T-helper 22 cell (primary cell): ENCODE data around the gene B3GLCT.
"Not testable (repeated sequence)": the region's sequence is repeated elsewhere in the genome, so short reads cannot be mapped to it uniquely, and the experiment has no call there.

Experiments
- DNase-seq: peaks from one replicate; pipeline ENCODE4 v3.0.0-alpha.2; 2020; ENCODE audit warnings: low read depth

Gene B3GLCT

DNA sequence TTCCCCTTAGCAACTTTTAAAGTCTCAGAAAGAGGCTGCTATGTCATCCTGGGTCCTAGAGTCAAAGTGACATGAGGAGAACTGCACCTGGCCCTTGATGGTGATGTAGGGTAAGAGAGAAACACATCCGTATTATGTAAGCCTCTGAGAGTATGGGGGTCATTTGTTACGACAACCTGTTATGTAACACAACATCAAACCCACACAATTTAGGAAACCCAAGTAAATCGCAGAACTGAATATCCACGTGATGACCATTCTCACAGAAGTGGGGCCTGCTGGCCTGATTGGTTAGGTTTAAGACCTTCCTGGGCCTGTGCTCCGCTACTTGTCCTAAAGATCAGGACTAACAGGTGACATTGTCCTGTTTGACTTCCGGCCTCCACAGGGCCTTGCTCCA is 15.3 kb upstream of the B3GLCT start:
- no peak for DNase-seq

DNA sequence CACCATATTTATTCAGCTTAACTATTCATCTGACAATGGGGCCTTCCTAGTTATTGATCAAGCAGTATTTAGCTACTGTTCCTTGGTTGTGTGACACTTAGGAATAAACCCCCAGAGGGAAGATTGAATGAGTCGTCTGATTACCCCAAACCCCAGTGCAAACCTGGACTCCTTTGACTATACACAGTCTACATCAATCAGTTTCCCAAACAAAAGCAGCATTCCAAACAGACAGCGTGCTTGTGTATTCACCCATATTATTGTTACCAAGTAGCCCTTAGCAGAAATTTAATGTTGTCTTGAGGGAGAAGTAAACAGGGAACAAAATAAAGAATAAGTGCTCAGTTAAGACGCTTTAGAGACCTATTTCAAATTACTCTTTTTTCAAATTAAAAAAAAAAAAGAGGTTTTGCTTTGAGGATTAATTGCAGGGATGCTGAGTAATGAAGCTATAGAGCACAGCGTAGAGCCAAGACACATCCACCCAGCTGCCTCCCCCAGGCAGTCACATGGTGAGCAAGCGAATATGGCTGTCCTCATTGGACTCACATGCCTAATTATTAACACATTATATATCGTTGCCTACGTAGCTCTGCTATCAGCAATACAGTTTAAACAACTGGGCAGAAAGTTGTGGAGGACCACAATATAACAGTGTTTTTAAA is 14.7 kb upstream of the B3GLCT start:
- DNase-seq, result no peak

DNA sequence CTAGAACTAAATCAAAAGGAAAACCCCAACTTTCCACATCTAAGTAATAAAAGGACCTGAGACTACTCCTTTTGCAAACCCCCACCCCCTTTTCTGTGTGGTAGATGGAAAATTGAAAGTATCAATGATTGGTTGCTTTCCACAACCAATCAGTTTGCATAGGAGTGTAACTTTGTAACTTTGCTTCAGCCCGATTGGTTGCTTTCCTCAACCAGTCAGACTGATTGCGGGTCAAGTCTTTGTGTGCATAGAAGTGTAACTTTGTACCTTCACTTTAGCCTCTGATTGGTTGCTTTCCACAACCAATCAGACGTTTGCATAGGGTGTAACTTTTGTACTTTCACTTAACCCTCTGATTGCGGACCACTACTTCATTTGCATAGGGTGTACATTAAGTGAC is 8.0 kb upstream of the B3GLCT start:
- DNase-seq, result no peak

DNA sequence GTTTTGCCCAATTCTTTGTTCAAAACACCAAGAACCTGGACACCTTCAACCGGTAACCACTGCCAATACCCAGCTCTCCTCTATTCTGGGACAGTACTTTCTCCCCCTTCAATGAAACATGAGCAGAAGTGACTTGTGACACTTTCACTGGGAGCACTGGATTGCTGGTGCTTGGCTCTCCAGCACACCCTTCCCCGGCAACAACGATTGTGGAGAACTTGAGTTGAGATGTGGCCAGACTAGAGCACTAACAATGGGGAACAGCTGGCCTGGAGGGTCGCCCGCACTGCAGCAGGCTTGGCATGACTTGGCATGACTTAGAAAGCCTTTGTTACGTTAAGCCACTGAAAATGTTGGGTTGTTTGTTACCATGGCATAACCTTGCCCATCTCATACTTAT is 7.5 kb upstream of the B3GLCT start:
- no peak for DNase-seq

DNA sequence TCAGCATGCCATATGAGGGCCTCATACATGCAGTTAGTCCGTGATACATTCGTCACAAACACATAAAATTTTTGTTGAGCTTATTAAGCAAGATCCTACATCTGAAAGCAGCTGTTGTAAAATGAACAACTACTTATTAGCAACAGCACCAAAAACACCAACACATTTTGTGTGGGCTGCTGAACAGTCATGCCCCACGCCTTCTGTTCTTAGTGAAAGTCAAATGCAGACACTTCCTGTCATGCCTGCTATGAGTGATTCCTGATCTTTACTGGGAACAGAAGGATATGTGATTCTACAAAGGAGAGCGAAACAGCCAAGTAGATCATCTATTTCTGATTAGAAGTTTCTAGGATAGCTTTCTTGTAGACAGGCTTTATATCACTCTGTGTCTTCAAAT is 4.2 kb upstream of the B3GLCT start:
- no peak for DNase-seq

DNA sequence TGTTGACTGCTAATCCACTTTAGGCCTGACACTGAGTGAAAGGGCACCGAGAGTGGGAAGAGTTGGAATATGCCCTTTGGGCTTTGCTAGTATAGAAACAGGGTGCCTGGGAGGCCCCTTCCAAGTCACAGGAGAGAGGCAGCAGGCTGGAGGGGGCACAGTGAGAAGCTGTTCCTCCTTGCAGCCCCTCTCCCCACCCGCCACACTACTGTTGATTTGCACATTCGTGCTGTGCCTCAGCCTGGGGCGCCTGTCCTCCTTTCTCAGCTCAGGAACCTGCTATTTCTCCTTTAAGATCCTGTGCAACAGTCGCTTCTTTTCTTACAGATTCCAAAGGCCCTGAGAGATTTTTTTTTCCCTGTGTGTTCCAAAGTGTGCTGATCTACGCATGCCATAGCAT is 2.8 kb upstream of the B3GLCT start:
- no peak for DNase-seq

DNA sequence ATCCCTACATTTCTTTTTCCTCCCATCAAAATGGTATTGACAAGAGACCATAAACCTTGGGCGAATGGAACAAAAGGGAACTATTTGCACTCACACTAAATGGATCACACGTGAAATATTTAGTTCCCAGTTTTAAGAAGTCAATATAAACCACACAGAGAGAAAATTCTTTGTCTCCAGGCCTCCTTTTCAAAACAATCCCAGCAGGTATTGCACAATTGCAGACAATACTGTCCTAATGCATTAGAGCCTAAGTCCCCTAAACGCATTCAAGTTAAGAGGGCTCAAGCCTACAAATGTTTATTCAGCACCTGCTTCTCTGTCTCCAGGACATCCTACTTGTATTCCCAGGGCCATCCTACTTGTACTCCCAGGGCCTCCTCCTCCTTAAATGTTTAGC is 1.3 kb upstream of the B3GLCT start:
- no peak for DNase-seq

DNA sequence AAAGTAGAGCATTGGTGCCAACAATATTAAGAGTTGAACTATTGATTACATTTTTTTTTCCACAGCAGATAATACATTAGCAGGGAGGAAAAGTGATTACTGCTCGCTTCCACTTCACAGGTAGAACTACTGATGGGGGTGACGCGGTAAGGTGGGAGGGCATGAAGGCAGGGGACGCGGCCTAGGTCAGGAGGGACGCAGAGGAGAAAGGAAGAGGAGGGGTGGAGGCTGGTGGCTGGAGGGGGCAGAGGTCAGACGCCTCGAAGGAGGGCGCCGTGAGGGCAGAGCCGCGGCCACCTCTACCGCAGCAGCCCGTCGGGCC is 287 bp upstream of the B3GLCT start:
- DNase-seq, result no peak

DNA sequence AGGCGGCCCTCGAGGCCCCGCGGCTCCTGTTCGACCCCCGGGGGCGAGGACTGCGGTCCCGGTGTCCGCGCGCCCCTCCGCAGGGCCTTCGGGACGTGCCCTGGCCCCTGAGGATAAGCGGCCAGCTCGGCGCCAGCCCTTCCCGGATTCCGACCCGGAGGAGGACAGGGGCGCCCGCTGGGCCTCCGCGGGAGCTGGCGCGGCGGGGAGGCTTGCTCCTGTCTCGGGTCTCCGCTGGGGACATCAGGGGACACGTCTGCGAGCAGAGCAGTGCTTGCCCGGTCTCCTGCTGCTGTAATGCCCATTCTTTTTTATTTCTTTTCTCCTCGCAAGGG is 829 bp downstream of the B3GLCT start:
- peak; percentile 15 for DNase-seq

DNA sequence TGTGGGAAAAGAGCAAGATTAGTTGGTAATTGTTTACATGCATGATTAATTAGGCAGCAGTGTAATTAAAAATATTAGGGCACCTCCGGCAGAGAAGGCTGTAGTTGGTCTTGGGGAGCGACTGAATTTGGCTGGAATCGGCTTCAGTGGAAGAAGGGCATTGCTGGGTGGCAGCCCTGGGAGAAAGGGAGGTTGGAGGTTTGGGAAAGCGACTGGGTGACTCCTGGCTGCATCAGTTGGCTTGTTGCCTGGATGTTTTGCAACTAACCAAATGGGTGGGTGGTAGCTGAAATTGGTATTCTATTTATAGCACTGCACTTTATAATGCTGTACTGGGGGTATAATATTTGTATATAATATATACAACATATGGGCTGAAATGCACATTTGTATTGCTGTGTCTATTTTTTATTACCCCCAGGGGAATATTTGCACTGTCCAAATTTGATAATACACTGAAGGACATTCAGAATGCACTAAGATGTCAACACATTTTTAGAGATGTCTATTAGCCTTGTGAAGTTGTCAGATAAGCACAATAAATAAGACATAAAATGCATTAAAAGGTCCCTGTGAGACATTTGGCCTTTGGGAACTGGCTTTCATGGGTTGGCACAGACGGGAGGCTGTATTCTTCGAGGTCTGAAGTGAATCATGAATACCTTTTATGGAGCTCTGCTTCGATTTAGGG is 1.7 kb downstream of the B3GLCT start:
- no peak for DNase-seq

DNA sequence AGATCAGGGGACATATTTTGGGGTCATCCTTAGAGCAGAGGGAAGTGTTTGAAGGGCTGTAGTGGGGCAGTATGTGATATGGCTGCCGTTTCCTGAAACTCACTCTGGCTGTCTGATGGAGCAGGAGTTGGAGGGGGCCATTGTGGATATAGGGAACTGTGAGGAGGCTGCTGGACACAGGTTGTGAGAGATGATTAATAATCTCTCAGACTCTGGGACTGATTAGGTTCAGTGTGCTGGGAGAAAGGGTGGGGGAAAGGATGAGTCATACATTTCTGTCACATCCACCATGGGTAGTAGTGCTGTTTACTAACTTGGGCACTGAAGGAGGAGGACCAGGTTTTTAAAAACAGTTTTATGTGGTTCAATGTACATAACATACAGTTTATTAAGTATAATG is 4.8 kb downstream of the B3GLCT start:
- DNase-seq, result no peak

DNA sequence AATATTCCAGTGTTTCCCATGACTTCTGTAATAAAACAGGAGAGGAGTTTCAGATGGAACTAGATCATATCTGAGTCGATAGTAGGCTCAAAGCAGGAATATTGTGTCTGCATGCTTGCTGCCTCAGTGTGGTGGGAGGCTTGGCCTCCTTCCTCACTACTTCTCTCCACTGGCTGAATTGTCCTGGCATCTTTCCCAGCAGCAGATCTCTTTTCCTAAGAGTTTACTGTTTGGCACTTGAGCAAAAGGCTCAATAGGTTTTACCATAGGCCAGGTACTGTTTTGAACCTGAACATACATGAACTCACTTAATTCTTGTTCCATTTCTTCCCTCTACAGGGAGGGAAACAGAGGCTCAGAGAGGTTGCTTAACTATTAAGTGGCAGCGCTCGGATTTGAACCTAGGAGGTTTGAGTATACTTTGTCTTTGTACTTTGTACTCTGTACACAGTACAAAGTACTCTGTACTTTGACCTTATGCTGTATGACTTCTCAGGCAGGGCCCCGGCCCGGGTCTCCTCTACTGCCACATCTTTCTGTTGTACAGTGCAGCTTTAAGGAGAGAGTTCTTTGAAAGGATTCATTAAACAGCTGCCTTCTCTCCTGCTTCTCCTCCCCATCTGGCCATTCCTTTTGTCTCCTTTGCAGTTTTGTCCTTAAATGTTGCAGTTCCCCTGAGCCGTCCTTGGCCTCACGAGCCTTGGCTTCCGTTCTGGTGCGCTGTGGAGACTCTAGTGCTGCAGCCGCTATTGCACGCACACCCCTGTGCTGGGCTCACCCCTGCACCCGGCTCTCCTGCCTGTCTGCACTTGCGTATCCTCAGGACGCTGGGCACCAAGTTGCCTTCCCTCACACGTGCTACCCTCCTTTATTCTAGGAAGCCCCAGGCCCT is 8.1 kb downstream of the B3GLCT start:
- no peak for DNase-seq

DNA sequence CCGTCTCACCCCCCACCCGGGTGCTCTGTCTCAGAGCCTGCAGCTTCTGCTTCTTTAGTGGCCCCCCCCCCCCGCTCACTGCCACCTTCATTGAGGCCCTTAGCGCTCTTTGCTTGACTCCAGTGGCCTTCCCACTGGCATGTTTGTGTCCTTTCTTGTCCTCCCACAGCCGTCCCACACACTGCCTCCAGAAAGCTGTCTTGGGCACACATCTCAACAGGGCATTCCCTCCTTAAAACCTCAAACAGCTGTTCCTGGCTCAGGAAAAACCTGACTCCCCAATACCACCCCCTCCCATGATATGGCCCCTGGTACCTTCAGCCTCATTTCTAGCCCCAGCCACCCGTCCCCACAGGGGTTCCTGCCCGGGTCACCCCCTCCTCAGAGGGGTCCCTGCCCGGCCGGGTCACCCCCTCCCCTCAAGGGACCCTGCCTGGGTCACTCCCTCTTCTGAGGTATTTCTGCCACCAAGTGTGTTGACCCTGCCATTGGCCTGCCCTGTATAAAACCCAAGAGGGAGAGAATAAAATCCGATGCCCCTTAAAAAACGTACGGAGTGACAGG is 8.9 kb downstream of the B3GLCT start:
- DNase-seq, result no peak

DNA sequence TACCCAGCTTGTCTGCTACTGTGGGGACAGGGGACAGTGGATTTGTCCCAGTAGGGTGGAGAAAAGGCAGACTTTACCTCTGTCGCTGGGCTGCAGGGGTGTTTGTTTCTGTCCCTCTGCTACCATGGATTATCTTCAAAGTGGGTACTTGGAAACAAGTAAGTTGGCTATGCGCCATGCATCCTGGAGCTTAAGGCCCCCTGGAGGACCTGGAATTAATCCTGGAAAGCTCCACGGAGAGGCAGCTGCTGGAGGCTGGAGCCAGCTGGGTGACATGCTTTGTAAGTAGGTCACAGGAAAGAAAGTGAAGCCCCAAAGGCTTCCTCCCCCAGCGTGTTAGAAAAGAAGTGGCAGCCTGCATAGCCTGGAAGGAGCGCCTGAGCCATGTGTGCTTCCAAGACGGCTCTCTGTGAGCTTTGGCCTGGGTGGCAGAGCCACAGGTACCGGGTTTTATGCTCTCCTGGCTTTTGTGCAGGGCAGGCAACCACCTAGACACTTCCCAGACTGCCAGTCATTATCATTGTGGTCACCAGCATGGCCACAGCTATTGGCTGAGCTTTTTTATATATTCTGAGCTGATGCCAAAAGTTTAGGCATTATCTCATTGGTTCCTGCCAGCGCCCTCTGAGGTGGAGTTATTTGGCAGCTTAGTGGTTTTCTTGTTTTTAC is 9.5 kb downstream of the B3GLCT start:
- DNase-seq, result no peak

DNA sequence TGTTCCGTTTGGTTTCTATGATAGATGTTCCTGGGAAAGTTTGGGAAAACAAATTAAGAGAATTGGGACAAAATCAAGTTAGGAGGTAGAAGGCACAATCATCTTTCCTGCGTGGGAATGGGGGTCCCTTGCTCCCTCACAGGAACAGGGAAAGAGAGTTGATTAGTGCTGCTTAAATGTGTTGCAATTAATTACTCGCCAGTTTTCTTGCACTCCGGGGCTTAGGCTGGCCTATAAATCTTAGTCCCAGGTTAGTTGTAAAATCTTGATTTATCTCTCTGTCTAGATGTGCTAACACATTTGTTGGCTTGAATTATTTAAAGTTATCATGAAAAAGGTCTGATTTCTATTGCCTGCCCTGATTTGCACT is 10.1 kb downstream of the B3GLCT start:
- DNase-seq, result no peak

DNA sequence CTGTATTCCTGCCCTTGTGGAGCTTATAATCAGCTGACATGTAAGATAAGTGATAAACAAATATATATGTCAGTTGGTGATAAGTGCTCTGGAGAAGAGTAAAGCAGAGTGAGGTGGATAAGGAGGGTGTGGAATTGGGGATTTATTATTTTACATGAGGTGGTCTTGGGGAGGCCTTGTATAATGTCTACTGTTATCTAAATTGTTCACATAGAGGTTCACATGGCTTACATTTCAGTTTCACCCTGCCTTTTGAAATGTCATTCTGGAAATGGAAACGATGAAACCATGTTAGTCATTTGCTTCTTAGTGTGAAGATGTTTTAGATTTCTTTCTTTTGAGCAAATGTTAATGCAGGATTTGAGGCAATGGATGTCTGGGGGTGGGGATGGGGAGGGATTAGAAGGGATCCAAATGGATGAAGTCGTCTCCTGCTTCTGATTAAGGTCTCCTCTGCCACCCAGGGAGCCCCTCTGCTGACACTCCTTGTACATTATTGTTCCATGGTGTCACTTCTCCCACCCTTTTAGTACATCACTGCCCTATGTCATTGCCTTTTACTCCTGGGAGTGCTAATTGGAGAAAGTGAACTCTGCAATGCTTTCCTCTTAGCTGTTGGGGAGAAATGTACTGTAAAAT is 14.0 kb downstream of the B3GLCT start:
- DNase-seq, result no peak

DNA sequence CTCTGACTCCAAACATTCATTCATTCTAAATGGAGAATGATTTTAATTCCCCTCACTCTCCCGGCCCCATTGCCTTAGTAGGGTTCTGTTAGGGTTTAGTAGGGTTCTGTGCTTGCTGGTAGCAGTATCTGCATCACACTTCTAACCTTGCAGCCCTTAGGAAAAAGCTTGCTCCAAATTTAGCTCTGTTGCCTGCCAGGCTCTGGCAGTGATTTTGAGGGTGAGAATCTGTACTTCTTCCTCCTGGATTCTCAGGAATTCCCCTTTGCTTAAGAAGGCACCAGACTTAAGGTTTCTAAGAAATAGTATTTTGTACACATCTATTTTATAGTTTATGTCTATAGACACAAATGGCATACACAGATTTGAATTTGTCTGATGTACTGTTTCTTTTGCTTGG is 14.7 kb downstream of the B3GLCT start:
- DNase-seq, result no peak

DNA sequence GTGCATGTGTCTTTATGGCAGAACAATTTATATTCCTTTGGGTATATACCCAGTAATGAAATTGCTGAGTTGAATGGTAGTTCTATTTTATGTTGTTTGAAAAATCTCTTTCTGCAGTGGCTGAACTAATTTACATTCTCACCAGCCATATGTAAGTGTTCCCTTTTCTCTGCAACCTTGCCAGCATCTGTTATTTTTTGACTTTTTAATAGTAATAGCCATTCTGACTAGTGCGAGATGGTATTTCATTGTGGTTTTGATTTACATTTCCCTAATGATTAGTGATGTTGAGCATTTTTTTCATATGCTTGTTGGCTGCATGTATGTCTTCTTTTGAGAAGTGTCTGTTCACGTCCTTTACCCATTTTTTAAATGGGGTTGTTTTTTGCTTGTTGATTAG is 17.1 kb downstream of the B3GLCT start:
- DNase-seq, result not testable (repeated sequence)

DNA sequence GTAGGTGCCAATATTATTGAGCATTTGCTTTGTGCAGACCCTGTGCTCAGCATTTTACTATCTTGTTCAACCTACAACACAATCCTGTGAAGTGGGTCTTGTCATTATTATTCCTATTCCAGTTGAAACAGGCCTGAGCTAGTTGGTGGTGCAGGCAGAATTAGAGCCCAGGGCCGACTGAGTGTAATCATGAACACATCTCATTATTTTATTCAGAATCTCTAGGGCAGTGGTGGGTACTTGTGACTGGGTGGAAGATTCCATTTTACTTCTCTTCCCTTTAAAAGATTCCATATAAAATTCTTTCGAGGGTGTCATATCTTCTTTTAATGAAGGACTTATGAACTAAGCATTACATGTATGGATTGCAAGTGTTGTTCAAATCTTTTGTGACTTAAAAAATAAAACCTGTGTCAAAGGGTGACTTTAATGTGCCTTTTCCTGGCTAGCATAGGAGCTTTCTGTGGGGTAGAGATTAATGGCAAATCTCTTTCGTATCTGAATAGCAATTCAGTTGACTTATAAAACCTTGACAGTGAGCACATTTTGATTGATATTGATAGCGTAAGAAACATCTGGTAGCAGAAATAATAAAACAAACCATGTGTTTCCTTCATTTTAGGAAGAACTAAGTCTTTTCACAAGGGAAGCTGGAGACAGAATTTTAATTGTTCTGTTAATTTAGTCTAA is 20.3 kb downstream of the B3GLCT start:
- DNase-seq, result no peak

DNA sequence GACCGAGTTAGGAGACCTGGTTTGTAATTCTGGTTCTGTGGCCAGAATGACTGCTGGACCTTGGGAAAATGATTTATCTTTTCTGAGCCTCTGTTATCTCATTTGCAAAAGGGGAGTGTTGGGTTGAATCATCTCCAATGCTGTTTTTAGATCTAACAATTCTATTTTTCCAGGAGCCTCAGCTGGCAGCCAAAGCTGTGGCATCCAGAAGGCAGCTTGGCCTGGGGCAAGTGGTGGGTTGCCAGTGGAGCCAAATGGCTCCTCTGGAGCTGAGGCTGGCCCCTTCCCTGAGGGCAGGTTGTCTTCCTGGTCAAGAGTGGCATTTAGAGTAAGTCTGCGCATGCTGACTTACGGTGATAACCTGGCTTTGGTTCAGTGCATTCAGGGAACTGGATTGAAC is 21.3 kb downstream of the B3GLCT start:
- DNase-seq, result no peak

DNA sequence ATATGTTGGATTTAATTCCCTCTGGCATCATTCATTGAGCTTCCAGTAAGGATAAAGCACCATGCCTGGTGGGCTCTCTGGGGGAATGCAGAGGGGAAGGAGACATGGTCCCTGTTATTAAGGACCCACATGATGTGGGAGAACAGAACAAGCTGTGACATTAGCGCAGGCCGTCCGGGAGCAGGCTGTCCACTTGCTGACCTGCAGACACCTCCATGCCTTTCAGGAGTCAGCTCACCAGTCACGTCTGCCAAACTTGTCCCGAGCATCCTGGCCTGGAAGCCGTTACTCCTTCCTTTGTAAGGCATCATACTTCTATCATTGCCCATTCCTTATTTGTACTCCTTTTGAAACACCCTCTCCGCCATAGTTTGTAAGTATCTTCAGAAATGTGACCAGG is 23.4 kb downstream of the B3GLCT start:
- no peak for DNase-seq

DNA sequence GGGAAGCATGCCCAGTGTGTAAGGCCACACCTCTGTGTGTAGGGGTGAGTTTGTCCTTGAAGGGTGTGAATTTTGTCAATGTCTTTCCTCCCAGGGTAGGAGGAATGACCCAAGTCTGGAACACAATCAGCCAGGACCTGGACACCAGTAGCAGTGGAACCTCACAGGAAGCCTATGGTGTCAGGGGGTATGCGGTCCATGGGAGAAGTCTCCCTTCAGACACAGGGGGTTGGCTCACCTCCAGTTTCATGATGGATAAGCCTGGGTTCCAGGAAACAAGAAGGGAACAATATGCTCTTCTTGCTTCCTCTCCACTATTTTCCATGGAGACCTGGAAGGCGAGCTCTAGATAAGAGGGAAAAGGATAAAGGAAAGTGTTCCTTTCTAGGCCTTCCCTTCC is 23.9 kb downstream of the B3GLCT start:
- no peak for DNase-seq
